GM12892 (cell line): ENCODE results near the gene UBB.

Source experiments
- POLR2AphosphoS5 ChIP-seq: IDR thresholded peaks from 2 replicates; pipeline ENCODE4 v1.6.1; 2011; ENCODE audit warnings: low read depth, low read length, control low read depth
- TAF1 ChIP-seq: IDR thresholded peaks from 2 replicates; pipeline ENCODE4 v1.6.1; 2011; ENCODE audit warnings: low read depth, mild to moderate bottlenecking, control low read depth, low read length, borderline replicate concordance

DNA sequence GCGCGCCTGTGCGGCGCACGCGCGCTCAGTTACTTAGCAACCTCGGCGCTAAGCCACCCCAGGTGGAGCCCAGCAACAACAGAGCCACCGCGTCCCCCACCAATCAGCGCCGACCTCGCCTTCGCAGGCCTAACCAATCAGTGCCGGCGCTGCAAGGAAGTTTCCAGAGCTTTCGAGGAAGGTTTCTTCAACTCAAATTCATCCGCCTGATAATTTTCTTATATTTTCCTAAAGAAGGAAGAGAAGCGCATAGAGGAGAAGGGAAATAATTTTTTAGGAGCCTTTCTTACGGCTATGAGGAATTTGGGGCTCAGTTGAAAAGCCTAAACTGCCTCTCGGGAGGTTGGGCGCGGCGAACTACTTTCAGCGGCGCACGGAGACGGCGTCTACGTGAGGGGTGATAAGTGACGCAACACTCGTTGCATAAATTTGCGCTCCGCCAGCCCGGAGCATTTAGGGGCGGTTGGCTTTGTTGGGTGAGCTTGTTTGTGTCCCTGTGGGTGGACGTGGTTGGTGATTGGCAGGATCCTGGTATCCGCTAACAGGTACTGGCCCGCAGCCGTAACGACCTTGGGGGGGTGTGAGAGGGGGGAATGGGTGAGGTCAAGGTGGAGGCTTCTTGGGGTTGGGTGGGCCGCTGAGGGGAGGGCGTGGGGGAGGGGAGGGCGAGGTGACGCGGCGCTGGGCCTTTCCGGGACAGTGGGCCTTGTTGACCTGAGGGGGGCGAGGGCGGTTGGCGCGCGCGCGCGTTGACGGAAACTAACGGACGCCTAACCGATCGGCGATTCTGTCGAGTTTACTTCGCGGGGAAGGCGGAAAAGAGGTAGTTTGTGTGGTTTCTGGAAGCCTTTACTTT lies at the start of gene UBB:
- TF ChIP-seq POLR2AphosphoS5 (peak; percentile 100), TAF1 (peak; percentile 98)
